BJ (cell line): ENCODE results near the gene JCAD. TPM values are rescaled to one million over a fixed set of nuclear protein-coding genes. Genes with fewer than 3 reads are reported as not detected.
"Not testable (repeated sequence)": the region's sequence is repeated elsewhere in the genome, so short reads cannot be mapped to it uniquely, and the experiment has no call there.

Experiments
- CTCF ChIA-PET: fragments of 350-600 bp; formaldehyde crosslinking; extraction: SDS; loops from one replicate; lab custom pipeline; 2021; ENCODE audit warnings: antibody characterized with exemption, inconsistent platforms; lab: Yijun Ruan, JAX
- POLR2A ChIA-PET: fragments of 300-600 bp; sonication (Branson Sonifier 250); formaldehyde crosslinking; extraction: SDS; loops from one replicate; lab custom pipeline; 2021; ENCODE audit warnings: antibody characterized with exemption; lab: Charles Lee
- DNase-seq: peaks from one replicate; pipeline ENCODE4 v3.0.0-alpha.2; 2011; ENCODE audit warnings: low read depth
- H3K27me3 ChIP-seq: 2 replicates; pipeline ENCODE4 v1.6.0; 2011; ENCODE audit warnings: low read length; ENCODE audit not compliant: control insufficient read depth, insufficient read depth
- H3K36me3 ChIP-seq: 2 replicates; pipeline ENCODE4 v1.5.1; 2011; ENCODE audit warnings: low read length; ENCODE audit not compliant: control insufficient read depth, insufficient read depth
- H3K4me3 ChIP-seq: 2 replicates; pipeline ENCODE4 v1.5.1; 2011; ENCODE audit warnings: low read depth, mild to moderate bottlenecking, control low read depth, low read length
- polyA minus RNA-seq: library from RNA; depleted of rRNA, polyadenylated mRNA; stranded (reverse); fragments of >200 nt; gene quantifications from 2 replicates; pipeline ENCODE4 v1.2.3, GENCODE V29; 2011; rRNA and poly(A)+ RNA removed
- polyA plus RNA-seq: library from polyadenylated mRNA; depleted of rRNA; stranded (reverse); fragments of >200 nt; gene quantifications from 2 replicates; pipeline ENCODE4 v1.2.3, GENCODE V29; 2011; rRNA removed
- TF ChIP-seq, protein P1 (sequence below): IDR thresholded peaks from 2 replicates; pipeline ENCODE4 v1.5.1; 2011; ENCODE audit warnings: low read depth, mild to moderate bottlenecking, control low read depth, inconsistent platforms, low read length, moderate library complexity; ENCODE audit not compliant: insufficient read depth

JCAD gene, protein sequence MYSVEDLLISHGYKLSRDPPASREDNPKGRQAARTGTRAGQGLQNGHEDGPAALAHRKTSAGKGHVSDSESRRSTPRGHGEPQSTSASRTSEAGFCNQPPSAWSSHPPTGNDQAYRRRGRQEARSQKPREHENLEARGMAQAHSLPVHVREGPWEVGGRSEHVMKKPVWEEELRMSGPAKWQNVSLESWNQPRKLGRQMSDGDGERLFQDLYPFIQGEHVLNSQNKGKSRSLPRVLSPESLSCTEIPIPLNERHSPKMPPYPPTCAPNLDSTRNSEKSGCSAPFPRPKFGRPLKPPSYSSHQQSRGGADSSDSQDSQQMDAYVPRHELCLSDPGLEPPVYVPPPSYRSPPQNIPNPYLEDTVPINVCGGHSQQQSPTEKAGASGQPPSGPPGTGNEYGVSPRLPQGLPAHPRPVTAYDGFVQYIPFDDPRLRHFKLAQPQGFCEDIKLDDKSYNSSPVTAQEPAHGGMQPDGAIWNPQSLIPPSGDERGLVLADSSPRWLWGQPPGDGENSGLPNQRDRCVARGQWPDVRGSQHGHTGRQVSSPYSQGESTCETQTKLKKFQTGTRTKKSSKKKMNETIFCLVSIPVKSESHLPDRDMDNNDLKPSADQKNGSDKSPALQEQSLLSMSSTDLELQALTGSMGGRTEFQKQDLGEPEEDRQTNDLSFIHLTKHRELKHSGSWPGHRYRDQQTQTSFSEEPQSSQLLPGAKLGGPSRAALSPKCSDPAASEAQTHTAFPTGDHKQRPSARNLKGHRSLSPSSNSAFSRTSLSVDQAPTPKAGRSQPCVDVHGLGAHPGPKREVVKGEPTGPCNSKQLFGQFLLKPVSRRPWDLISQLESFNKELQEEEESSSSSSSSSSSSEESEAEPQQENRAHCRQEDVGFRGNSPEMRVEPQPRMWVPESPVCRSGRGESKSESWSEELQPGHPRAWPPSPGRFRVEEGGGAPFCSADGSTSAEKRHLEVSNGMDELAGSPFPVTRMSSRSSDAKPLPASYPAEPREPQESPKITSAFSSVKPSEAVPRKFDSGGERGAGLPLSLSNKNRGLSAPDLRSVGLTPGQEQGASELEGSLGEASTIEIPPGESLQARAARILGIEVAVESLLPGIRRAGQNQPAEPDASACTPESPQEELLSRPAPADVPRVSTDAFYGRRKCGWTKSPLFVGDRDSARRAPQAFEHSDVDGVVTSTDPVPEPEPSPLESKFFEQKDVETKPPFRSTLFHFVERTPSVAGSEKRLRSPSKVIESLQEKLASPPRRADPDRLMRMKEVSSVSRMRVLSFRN (N-terminal part only)
- 13.9 TPM in 2 replicates for polyA plus RNA-seq
- 17.0 and 19.4 TPM in 2 replicates for polyA minus RNA-seq

DNA sequence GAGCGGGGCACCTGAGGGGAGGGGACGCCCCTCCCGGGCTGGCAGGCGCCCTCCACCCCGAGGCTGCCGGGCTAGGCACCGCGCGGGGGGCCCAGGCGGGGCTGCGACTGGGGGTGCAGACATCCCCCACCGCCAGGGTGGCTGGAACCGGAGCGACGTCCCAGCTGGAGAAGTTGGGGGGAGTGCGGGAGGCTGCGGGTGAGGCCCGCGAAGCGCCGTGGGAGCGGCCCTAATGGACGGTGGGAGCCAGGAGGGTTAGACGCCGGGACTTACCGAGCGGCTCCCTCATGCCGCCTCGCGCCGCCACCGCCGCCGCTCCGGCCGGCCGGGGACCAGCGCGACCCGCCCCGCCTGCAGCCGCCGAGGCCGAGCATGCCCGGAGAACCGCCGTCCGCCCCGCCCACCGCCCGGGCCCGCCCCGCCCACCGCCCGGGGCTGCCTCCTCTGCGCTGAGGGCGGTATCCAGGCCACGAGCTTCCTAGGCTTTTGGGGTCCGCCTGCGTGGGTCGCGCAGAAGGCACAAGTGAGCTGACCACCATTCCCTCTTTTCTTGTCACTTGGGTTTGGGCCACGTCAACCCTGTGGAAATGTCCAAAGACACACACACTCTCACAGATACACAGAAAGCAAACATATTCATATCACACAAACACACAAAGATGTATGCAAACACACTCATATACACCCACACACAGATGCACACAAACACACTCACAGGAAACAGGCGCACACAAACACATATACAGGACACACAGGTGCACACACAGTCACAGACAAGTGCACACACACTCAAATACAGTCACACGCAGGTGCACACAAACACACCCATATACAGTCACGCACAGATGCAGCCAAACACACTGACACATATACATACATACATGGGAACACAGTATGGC lies at the start of gene JCAD:
Gene JCAD, minus strand, starts transcription at position 378 of the 899 bp plus-strand sequence. CDS start 11,774 bp downstream, outside the sequence.
- H3K36me3 ChIP-seq, result no peaks in the 10 kb centered on the region
- POLR2A ChIA-PET, result no interaction called here
- TF ChIP-seq, protein P1, sequence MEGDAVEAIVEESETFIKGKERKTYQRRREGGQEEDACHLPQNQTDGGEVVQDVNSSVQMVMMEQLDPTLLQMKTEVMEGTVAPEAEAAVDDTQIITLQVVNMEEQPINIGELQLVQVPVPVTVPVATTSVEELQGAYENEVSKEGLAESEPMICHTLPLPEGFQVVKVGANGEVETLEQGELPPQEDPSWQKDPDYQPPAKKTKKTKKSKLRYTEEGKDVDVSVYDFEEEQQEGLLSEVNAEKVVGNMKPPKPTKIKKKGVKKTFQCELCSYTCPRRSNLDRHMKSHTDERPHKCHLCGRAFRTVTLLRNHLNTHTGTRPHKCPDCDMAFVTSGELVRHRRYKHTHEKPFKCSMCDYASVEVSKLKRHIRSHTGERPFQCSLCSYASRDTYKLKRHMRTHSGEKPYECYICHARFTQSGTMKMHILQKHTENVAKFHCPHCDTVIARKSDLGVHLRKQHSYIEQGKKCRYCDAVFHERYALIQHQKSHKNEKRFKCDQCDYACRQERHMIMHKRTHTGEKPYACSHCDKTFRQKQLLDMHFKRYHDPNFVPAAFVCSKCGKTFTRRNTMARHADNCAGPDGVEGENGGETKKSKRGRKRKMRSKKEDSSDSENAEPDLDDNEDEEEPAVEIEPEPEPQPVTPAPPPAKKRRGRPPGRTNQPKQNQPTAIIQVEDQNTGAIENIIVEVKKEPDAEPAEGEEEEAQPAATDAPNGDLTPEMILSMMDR, result no peak
- H3K27me3 ChIP-seq, result no peaks in the 10 kb centered on the region
- DNase-seq, result no peak
- peak within 1 kb of the TSS; percentile 76 for H3K4me3 ChIP-seq
- CTCF ChIA-PET, result interaction anchor here (1.3 to 1.8 kb wide), 2 partner anchors 59 to 182 kb away, joined by 4 read pairs; no protein-coding TSS in a partner anchor

DNA sequence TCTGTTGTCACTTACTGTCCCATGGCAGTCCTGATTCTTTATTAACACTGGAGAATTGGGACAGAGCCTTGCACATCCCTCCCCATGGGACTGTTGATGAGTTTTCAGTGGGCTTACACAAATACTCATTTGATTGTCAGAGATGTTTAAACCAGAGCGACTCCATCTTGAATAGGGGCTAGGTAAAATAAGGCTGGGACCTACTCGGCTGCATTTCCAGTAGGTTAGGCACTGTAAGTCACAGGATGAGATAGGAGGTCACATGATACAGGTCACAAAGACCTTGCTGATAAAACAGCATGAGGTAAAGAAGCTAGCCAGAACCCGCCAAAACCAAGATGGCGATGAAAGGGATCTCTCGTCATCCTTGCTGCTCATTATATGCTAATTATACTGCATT lies 47.6 kb upstream of the JCAD start:
- no peak overlapping the region for H3K4me3 ChIP-seq
- TF ChIP-seq, protein P1, result no peak
- DNase-seq, result no peak
- no peaks in the 10 kb centered on the region for H3K36me3 ChIP-seq
- ChIA-PET CTCF (no interaction called here), POLR2A (no interaction called here)
- H3K27me3 ChIP-seq, result peaks cover 1% of the 10 kb centered on the region; the same call in 1 of the 2 replicates

DNA sequence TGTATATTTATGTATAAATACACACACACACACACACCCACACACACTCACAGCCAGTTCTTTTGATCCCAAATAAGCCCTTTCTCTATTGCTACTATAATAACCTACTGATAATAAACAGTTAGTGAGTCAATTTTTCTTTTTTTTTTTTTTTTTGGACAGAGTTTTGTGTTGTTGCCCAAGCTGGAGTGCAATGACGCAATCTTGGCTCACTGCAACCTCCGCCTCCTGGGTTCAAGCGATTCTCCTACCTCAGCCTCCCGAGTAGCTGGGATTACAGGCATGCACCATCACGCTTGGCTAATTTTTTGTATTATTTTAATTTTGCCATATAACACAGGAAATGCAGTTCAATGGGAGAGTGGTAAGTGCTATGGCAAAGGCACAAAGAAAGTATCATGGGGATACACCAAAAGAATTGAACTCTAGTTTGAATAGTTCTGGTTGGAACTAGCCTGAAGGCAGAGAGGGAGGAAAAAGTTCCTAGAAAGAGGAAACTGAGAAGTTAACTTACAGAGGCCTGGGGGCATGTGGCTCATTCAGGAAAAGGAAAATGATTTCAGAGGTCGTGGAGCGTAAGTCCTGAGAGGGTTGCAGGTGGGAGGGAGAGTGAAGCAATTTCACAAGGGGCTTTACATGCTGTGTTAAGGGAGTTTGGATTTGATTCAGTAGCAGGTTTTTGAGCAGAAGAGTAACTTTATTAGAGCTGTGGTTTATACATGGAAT lies 44.4 kb upstream of the JCAD start:
- H3K36me3 ChIP-seq, result no peaks in the 10 kb centered on the region
- TF ChIP-seq, protein P1, result no peak
- ChIA-PET POLR2A (no interaction called here), CTCF (interaction anchor here (1.4 kb wide), 1 partner anchor 65 kb away, joined by 3 read pairs; no protein-coding TSS in a partner anchor)
- no peak overlapping the region for H3K4me3 ChIP-seq
- no peaks in the 10 kb centered on the region; the same call in 1 of the 2 replicates for H3K27me3 ChIP-seq
- DNase-seq, result no peak

DNA sequence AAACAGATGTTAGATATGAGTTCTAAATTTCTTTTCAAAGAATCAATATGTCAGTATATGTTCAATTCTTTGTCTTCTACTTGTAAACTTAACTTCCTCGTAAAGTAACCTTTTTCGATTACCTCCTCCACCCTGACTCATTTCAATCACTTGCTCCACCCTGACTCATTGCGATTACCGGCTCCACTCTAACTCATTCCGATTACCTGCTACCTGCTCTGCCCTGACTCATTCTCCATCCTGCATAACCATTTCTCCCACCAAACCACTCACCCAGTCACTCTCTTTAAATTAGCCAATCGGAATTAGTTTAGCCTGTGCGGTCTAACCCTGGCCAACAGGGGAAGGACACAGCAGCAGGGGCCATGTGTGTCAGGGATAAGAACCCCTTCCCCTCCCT lies 40.3 kb upstream of the JCAD start:
- CTCF ChIA-PET, H3K36me3 ChIP-seq, H3K4me3 ChIP-seq, POLR2A ChIA-PET, DNase-seq, H3K27me3 ChIP-seq: not testable (repeated sequence)
